Gastroesophageal sphincter (tissue), 4 donors: ENCODE data around the gene C1QL1. TPM values are rescaled to one million over a fixed set of nuclear protein-coding genes. Genes with fewer than 3 reads are reported as not detected.

Experiments
- ATAC-seq: fragments of 150-250 bp; one replicate; pipeline ENCODE4 v1.9.1; 2016; ENCODE audit warnings: mild to moderate bottlenecking, moderate library complexity
- H3K27ac ChIP-seq, 4 donors: fragments of 200-600 bp; sonication (generic) in 3 of 4; 1 replicate in 3 of 4; 2 replicates in 1 of 4; pipeline ENCODE4 v1.5.1; 2016 to 2019
- H3K27me3 ChIP-seq: fragments of 200-600 bp; sonication (generic); one replicate; pipeline ENCODE4 v1.5.1; 2019
- H3K36me3 ChIP-seq, 2 donors: fragments of 200-600 bp; sonication (generic); one replicate each; pipeline ENCODE4 v1.5.1; 2019; ENCODE audit warnings: control low read depth in 1 of 2
- H3K4me1 ChIP-seq, 3 donors: fragments of 200-600 bp; sonication (generic); 1 replicate in 2 of 3; 2 replicates in 1 of 3; pipeline ENCODE4 v1.5.1; 2016 to 2019; ENCODE audit warnings: control low read depth in 2 of 3
- H3K4me3 ChIP-seq, 2 donors: fragments of 200-600 bp; sonication (generic); one replicate each; pipeline ENCODE4 v1.5.1; 2019; ENCODE audit warnings: mild to moderate bottlenecking in 1 of 2, moderate library complexity in 1 of 2
- H3K9me3 ChIP-seq, 3 donors: fragments of 200-600 bp; sonication (generic); one replicate each; pipeline ENCODE4 v1.5.1; 2017 to 2019; ENCODE audit warnings: control low read depth in 2 of 3
- EP300 ChIP-seq: sonication (generic); formaldehyde crosslinking; IDR thresholded peaks from one replicate; pipeline ENCODE4 v1.6.1; 2017; ENCODE audit warnings: antibody characterized with exemption, mild to moderate bottlenecking
- POLR2A ChIP-seq, 2 donors: fragments of 450-650 bp; IDR thresholded peaks; one replicate each; pipeline ENCODE4 v1.6.1; 2017; ENCODE audit warnings: antibody characterized with exemption in 2 of 2, mild to moderate bottlenecking in 2 of 2, moderate library complexity in 1 of 2
- POLR2AphosphoS5 ChIP-seq: sonication (generic); formaldehyde crosslinking; IDR thresholded peaks from one replicate; pipeline ENCODE4 v1.6.1; 2017; ENCODE audit warnings: antibody characterized with exemption
- WGBS, 2 donors: methylation state at CpG; one replicate each; pipeline ENCODE4 v1.1.5; 2018; ENCODE audit warnings: low coverage in 1 of 2; 5-methylcytosine and 5-hydroxymethylcytosine counted together
- total RNA-seq, 4 donors: library from RNA; depleted of rRNA; stranded (reverse); fragments of >200 nt; gene quantifications; one replicate each; pipeline ENCODE4 v1.1.0, GENCODE V29; 2016
- TF ChIP-seq, protein P1 (sequence below), 4 experiments: fragments of 200-600 bp in 2 of 4; fragments of 450-650 bp in 2 of 4; sonication (generic) in 1 of 4; IDR thresholded peaks; one replicate each; pipeline ENCODE4 v1.5.1; 2017 to 2019; ENCODE audit warnings: antibody characterized with exemption in 4 of 4, mild to moderate bottlenecking in 2 of 4, moderate library complexity in 2 of 4

The C1QL1 gene
- total RNA-seq, 4 donors from 2014 or later, result 4.1 to 7.1 (median 5.0) TPM

GRCh38 chr17:44997733-44998520, 29.8 kb upstream of the C1QL1 start:
- Histone ChIP-seq H3K4me3 (no peak overlapping the region), H3K27ac (no peak overlapping the region), H3K36me3 (no peaks in the 10 kb centered on the region), H3K27me3 (no peaks in the 10 kb centered on the region), H3K9me3 (peaks cover 0 to 9% (median 0%) of the 10 kb centered on the region in 3 donors), H3K4me1 (peaks cover 0 to 5% (median 0%) of the 10 kb centered on the region in 3 donors)
- TF ChIP-seq EP300, result no peak
- TF ChIP-seq, protein P1, sequence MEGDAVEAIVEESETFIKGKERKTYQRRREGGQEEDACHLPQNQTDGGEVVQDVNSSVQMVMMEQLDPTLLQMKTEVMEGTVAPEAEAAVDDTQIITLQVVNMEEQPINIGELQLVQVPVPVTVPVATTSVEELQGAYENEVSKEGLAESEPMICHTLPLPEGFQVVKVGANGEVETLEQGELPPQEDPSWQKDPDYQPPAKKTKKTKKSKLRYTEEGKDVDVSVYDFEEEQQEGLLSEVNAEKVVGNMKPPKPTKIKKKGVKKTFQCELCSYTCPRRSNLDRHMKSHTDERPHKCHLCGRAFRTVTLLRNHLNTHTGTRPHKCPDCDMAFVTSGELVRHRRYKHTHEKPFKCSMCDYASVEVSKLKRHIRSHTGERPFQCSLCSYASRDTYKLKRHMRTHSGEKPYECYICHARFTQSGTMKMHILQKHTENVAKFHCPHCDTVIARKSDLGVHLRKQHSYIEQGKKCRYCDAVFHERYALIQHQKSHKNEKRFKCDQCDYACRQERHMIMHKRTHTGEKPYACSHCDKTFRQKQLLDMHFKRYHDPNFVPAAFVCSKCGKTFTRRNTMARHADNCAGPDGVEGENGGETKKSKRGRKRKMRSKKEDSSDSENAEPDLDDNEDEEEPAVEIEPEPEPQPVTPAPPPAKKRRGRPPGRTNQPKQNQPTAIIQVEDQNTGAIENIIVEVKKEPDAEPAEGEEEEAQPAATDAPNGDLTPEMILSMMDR (IDR thresholded peaks at IDR 0.05), result no peak
- no peak for TF ChIP-seq POLR2AphosphoS5
- no peak for TF ChIP-seq POLR2A (IDR thresholded peaks at IDR 0.05)
- 59% methylated on average over 5 of the region's 7 CpGs; no CpG with 5 or more reads in 1 of the 2 donors for WGBS, 2 donors
- ATAC-seq, result no peak

DNA sequence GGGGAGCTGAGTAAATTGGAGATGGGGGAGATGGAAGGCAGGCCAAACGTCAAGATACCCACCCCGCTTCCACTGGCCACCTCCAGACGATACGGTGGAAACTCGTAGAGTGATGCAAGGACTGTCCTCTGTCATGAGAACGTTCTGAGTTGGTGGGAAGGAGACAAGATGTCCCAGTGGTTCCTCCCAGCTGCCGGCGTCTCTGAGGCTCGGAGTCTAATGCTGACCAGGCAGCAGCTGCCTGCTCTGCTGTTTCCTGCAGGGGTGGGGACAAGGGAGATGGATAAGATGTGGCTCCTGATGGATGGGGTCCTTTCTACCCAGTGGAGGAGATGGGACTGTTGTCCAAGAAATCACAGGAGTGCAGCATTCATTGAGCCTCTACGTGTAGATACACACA, 28.2 kb upstream of the C1QL1 start:
- Histone ChIP-seq H3K9me3 (peaks cover 0 to 9% (median 0%) of the 10 kb centered on the region in 3 donors), H3K4me3 (no peak overlapping the region), H3K4me1 (peaks cover 0 to 5% (median 0%) of the 10 kb centered on the region in 3 donors), H3K27ac (no peak overlapping the region), H3K36me3 (no peaks in the 10 kb centered on the region), H3K27me3 (no peaks in the 10 kb centered on the region)
- whole genome bisulfite sequencing, 2 donors, result 20% methylated on average over 1 of the region's 10 CpGs; no CpG with 5 or more reads in 1 of the 2 donors
- ATAC-seq, result no peak
- TF ChIP-seq POLR2AphosphoS5 (no peak), EP300 (no peak), POLR2A (IDR thresholded peaks at IDR 0.05) (no peak)
- TF ChIP-seq, protein P1 (IDR thresholded peaks at IDR 0.05), result no peak

- WGBS, 2 donors, result 14 to 48% methylated on average over 2 to 5 of the region's 11 CpGs
- no peak overlapping the region for H3K27ac ChIP-seq
- no peaks in the 10 kb centered on the region for H3K36me3 ChIP-seq
- no peak for ATAC-seq
- no peak overlapping the region for H3K4me3 ChIP-seq
- peaks cover 0 to 9% (median 0%) of the 10 kb centered on the region in 3 donors for H3K9me3 ChIP-seq
- H3K27me3 ChIP-seq, result no peaks in the 10 kb centered on the region
- TF ChIP-seq, protein P1 (IDR thresholded peaks at IDR 0.05), result no peak
- TF ChIP-seq EP300, result no peak
- TF ChIP-seq POLR2AphosphoS5, result no peak
- TF ChIP-seq POLR2A (IDR thresholded peaks at IDR 0.05), result no peak
- peaks cover 0 to 5% (median 0%) of the 10 kb centered on the region in 3 donors for H3K4me1 ChIP-seq
Observed at GRCh38 chr17:44995436-44996001, 27.4 kb upstream of the C1QL1 start.

DNA sequence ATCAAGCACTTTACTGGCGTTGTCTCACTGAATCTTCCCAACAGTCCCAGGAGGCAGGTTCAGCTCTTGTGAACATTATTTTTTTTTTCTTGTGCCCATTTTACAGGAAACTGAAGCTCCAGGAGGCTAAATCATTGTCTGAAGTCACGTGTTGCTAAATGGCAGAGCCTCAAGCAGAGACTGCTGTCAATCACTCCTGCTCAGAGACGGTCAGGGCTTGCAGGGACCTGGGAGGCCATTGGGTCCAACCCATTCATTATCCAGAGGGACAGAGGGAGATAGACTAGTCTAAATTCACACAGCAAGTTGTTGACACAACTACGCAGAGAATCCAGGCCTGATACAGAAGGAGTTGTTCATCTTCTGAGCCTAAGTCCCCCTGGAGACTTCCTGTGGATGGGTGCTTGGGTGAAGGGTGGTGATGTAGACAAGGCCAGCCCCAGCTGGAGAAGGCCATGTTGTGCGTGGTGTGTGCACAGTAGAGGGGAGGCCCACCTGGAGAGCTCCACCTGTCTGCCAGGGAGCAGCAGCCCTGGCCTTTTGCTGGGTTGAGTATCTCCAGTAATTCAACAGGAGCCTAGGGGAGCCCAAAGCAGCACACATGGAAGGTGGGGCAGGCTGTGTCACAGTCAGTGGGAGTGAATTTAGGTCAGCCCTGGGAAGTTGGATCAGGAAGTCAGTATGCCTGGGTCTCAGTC, 24.3 kb upstream of the C1QL1 start:
- no peaks in the 10 kb centered on the region for H3K9me3 ChIP-seq
- H3K27me3 ChIP-seq, result no peaks in the 10 kb centered on the region
- no peaks in the 10 kb centered on the region for H3K36me3 ChIP-seq
- H3K4me1 ChIP-seq, result peaks cover 0 to 13% (median under 1%) of the 10 kb centered on the region in 3 donors
- TF ChIP-seq EP300 (no peak), POLR2AphosphoS5 (no peak), POLR2A (IDR thresholded peaks at IDR 0.05) (no peak)
- TF ChIP-seq, protein P1 (IDR thresholded peaks at IDR 0.05), result no peak
- 100% methylated on average over 3 of the region's 5 CpGs; no CpG with 5 or more reads in 1 of the 2 donors for WGBS, 2 donors
- ATAC-seq, result no peak
- no peak overlapping the region for H3K27ac ChIP-seq
- H3K4me3 ChIP-seq, result no peak overlapping the region
